GM19468 (cell line): ENCODE results near the gene CFAP46.

ENCODE experiments used
- ATAC-seq: cut with Tn5 transposase; IDR thresholded peaks from one replicate; pipeline ENCODE4 v1.9.1; 2021; ENCODE audit warnings: mild to moderate bottlenecking, moderate library complexity, moderate number of reproducible peaks; ENCODE audit not compliant: unreplicated experiment; ENCODE audit errors: extremely low read depth

CFAP46 gene

DNA sequence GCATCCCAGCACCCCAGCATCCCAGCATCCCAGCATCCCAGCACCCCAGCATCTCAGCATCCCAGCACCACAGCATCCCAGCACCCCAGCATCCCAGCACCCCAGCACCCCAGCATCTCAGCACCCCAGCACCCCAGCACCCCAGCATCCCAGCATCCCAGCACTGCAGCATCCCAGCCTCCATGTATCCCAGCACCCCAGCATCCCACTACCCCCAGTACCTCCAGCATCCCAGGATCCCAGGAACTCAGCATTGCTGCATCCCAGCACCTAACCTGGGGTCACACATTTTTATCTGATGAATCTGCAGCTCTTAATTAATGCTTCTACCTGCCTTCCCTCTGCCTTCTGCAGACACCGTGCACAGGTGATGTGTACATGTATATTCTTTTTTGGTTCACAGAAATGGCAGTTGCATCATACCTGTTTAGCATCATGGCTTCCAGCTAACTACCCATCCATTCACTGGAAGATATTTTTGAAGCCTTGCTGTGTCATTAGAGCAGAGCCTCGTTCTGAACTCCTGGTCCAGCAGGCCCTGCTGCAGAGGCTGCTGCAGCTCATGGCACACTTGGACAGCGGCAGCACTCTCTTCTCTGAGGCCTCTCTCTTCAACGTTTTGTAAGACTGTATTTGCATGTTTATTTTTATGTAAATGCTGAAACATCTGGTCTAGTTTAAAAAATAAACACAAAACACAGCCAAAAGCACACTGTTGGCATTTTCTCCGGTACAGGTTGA, 4.6 kb upstream of the CFAP46 start:
- ATAC-seq: no peak

DNA sequence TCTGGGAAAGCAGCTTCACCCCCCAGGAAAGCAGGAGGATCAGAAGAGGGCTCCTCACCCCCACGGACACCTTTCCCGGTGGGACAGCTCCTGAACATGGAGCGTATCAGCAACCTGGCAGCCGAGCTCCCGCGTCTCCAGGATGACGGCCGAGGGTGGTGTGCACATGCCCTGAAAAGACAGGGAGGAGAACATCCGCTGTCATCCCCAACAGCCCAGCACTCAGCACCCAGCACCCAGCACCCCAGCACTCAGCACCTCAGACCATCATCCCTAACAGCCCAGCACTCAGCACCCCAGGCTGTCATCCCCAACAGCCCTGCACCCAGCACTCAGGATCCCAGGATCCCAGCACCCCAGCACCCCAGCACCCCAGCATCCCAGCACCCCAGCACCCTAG, 3.9 kb upstream of the CFAP46 start:
- no peak for ATAC-seq

- ATAC-seq: no peak
These were observed 3.5 kb upstream of the CFAP46 start for GRCh38 chr10:132945894-132946255.

GRCh38 chr10:132945125-132945893, 2.9 kb upstream of the CFAP46 start:
- no peak for ATAC-seq

- no peak for ATAC-seq
These were observed 2.1 kb upstream of the CFAP46 start for GRCh38 chr10:132944510-132944909.

DNA sequence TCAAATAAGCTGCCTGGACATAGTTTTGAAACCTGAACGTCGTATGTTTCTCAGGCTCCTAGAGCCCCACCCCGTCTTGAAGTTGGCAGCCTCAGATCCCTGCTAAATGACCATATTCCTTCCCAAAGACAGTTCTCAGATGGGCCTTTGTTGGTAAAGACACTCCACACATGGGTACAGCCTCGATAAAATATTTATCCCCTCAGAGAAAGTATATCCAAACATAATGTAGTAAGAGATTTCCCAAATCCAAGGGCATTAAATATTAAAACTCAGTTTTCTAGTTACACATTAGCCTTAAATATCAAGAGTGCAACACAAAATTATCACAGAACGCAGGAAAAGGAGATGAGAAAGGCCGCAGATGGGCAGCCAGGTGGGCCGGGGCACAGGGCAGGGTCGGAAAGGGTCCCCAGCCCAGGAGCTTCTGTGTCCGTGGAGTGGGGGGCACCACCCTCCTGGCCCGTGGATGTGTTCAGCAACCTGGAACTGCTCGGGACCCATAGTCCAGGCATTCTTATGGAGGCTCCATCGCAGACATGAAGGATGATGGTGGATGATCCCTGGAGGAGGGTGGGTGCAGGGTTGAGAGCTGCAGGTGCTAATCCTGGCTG, 1.5 kb upstream of the CFAP46 start:
- no peak for ATAC-seq

DNA sequence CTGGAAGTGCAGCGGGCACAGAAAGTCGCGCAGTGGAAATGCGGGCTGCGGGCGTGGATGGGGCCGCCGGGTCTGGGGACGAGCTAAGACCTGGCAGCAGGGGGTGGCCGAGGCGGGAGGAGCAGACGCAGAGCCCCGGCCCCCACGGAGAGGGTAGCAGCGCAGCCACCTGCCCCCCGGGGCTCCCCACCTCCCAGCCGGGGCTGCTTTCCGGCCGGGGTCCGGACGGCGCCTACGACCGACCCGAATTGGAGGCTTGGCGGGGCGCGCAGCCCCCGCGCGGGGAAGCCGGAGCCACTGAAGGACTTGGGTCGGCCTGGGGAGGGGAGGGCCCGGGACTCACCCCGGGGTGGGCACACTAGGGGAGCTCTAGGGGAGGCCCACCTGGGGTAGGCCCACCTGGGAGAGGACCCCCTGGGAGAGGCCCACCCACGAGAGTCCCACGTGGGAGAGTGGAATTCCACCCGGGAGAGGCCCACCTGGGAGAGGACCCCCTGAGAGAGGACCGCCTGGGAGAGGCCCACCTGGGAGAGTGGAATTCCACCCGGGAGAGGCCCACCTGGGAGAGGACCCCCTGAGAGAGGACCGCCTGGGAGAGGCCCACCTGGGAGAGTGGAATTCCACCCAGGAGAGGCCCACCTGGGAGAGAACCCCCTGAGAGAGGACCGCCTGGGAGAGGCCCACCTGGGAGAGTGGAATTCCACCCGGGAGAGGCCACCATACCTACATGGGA, 854 bp upstream of the CFAP46 start:
- no peak for ATAC-seq

GRCh38 chr10:132941640-132942051, 724 bp downstream of the CFAP46 start:
- ATAC-seq: no peak

- ATAC-seq: no peak
These were observed 1.4 kb downstream of the CFAP46 start for GRCh38 chr10:132940791-132941465.

DNA sequence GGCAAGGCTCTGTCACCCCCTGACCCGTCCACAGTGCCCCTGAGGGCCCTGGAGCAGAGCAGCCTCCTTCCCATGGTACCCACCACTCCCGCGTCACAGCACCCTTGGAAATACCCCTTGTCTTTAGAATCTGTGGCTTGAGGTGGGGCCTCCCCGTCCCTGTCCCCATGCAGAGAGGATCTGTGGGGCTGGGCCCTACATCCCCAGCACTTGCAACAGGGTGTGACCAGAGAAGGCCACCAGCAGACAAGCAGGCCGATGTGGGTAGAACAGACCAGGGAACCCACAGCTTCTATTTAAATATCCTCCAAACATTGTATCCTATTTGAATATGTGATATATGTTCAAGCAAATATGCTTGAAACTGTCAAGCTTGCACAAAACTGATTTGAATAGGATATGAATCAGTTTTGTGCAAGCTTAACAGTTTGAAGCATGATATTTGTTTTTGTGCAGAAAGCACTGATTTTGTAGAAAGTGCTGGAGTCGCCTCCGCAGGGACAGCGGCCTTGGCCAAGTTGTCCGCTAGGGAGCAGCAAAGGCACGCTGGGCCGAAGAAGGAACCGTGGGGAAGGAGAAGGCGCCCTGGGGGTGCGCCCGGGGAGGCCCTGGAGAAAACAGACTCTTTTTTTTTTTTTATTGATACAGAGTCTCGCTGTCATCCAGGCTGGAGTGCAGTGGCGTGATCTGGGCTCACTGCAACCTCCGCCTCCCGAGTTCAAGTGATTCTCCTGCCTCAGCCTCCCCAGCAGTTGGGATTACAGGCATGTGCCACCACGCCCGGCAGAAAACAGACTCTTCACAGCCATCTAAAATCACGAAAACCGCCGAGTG, 2.2 kb downstream of the CFAP46 start:
- ATAC-seq: no peak

DNA sequence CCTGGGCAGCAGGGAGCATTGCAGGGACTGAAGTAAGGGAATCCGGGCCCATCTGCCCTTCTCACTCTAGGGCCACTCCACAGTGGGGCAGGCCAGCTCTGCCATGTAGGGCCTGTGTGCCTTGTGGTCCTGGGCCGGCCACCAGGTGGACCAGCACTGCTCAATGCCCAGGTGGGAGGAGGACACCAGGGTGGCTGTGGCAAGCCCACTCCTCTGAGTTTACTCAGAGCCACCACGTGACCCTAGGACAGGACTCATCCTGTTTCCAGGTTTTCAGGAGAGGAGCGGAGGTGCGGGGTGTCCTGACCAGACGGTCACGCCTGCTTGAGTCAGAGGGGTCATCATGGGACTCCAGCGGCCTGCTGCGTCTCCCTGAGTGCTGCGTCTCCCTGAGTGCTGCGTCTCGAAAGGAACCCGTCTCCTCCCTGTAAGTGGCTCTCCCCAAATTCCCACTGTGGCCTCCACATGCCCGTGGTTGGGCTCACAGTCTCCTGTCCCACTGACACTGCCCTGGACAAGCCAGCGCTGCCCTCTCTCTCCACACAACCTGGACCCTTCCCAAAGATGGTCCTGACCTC, 2.9 kb downstream of the CFAP46 start:
- no peak for ATAC-seq

- ATAC-seq: no peak
These were observed 3.7 kb downstream of the CFAP46 start for GRCh38 chr10:132938472-132939339.

DNA sequence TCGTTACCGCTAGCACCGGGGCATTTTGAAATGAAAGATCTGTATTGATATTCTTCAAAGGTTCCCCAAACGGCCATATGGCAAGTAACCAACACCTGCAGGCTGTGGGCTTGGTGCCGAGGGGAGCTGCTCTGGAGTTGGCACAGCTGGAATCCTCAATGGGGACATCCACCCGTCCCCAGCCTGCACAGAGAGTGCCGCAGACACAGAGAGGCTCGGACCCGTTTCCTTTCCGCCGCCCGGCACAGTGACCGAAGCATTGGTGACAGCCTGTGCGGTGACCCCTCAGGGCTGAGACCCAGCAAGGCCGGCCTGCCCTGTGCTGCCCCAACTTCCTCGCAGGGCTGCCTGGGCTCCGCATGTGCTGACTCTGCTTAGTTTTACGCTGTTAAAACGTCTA, 4.5 kb downstream of the CFAP46 start:
- ATAC-seq: no peak

- no peak for ATAC-seq
These were observed 7.4 kb downstream of the CFAP46 start for GRCh38 chr10:132934953-132935352.

DNA sequence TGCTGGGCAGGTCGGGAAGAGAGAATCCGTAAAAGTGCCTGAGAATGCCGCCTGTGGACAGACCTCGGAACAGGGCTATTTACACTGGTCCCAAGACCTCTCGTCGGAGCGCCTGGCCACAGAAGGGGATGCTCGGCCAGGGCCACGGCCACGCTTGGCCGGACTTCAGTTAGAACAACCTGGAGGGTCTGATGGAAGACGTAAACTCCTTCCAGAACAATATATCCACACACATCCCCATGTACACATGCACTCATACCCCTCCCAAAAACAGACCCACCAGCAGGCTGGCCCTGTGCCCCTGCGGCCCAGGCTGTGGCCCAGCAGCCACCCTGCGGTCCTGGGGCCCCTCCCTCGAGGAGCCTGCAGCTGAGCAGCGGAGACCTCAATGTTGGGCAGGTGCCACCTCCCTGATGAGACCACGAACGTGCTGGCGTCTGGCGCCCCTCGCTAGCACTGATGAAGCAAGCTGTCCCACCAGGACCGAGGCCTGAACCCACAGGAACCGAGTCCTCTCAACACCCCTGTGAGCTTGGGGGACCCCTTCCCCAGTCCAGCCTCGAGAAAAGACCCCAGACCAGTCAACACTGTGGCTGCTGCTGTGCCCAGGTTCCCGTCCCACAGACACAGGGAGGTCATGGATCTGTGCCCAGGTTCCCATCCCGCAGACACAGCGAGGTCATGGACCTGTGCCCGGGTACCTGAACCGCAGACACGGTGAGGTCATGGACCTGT, 8.9 kb downstream of the CFAP46 start:
- no peak for ATAC-seq

GRCh38 chr10:132932461-132933307, 9.7 kb downstream of the CFAP46 start:
- ATAC-seq: no peak
